ENCODE data around the gene PDP2. TPM values are rescaled to one million over a fixed set of nuclear protein-coding genes. Genes with fewer than 3 reads are reported as not detected.

Gene PDP2
- total RNA-seq, 1 donor from 2014 or later = 16.9 TPM

GRCh38 chr16:66898207-66898606 lies 17.9 kb downstream of the PDP2 start:
- peak overlapping the region; percentile 74 for H3K27ac ChIP-seq
- TF ChIP-seq, protein P1, sequence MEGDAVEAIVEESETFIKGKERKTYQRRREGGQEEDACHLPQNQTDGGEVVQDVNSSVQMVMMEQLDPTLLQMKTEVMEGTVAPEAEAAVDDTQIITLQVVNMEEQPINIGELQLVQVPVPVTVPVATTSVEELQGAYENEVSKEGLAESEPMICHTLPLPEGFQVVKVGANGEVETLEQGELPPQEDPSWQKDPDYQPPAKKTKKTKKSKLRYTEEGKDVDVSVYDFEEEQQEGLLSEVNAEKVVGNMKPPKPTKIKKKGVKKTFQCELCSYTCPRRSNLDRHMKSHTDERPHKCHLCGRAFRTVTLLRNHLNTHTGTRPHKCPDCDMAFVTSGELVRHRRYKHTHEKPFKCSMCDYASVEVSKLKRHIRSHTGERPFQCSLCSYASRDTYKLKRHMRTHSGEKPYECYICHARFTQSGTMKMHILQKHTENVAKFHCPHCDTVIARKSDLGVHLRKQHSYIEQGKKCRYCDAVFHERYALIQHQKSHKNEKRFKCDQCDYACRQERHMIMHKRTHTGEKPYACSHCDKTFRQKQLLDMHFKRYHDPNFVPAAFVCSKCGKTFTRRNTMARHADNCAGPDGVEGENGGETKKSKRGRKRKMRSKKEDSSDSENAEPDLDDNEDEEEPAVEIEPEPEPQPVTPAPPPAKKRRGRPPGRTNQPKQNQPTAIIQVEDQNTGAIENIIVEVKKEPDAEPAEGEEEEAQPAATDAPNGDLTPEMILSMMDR (IDR thresholded peaks at IDR 0.05) = no peak
- no peak overlapping the region for H3K4me3 ChIP-seq
- no peaks in the 10 kb centered on the region for H3K27me3 ChIP-seq (ENCODE audit: low read depth)
- peaks cover 40% of the 10 kb centered on the region for H3K4me1 ChIP-seq
- DNase-seq (no peak), ATAC-seq (no peak)
- H3K36me3 ChIP-seq = no peaks in the 10 kb centered on the region
- intact Hi-C loops (cut with DNase I) = no loop called here
- H3K9me3 ChIP-seq = no peaks in the 10 kb centered on the region

DNA sequence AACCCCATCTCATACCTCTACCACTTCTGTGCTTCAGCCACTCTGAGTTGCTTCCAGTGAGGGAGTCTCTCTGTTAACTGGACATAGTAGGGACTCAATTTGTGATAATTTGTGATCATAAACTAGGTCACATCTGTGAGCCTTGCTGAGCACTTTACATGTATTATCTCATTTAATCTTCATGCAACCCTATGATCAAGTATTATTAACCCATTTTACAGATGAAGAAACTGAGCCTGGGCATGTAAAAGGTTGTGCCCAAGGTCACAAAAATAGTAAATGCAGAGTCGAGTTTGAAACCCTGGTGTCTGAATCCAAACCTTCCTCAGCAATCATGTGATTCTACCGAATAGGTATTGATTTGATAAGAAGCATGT lies 18.6 kb downstream of the PDP2 start:
- intact Hi-C loops (cut with DNase I) = no loop called here
- H3K27me3 ChIP-seq (ENCODE audit: low read depth) = no peaks in the 10 kb centered on the region
- ATAC-seq (no peak), DNase-seq (no peak)
- H3K9me3 ChIP-seq = no peaks in the 10 kb centered on the region
- TF ChIP-seq, protein P1 (IDR thresholded peaks at IDR 0.05) = no peak
- no peaks in the 10 kb centered on the region for H3K36me3 ChIP-seq
- no peak overlapping the region for H3K4me3 ChIP-seq
- H3K27ac ChIP-seq = peak overlapping the region; percentile 74
- H3K4me1 ChIP-seq = peaks cover 40% of the 10 kb centered on the region

- peak in 1 of 2 donors; percentile 13 for ATAC-seq
- TF ChIP-seq, protein P1 (IDR thresholded peaks at IDR 0.05) = no peak
- Histone ChIP-seq H3K4me1 (peaks cover 44% of the 10 kb centered on the region), H3K9me3 (no peaks in the 10 kb centered on the region), H3K36me3 (no peaks in the 10 kb centered on the region), H3K4me3 (no peak overlapping the region), H3K27ac (peak overlapping the region; percentile 74), H3K27me3 (ENCODE audit: low read depth) (no peaks in the 10 kb centered on the region)
- DNase-seq = peak; percentile 34
- intact Hi-C loops (cut with DNase I) = no loop called here
Observed at GRCh38 chr16:66899310-66899944, 19.1 kb downstream of the PDP2 start.

- no peaks in the 10 kb centered on the region for H3K9me3 ChIP-seq
Observed at GRCh38 chr16:66899945-66900710, 19.8 kb downstream of the PDP2 start.

GRCh38 chr16:66900721-66901441 lies 20.6 kb downstream of the PDP2 start:
- intact Hi-C loops (cut with DNase I) = no loop called here
- ATAC-seq = peak; percentile 32 to 35

More at GRCh38 chr16:66899945-66900710, 19.8 kb downstream of the PDP2 start:
- intact Hi-C loops (cut with DNase I) = no loop called here
- peak; percentile 59 to 66 for ATAC-seq
- H3K36me3 ChIP-seq = no peaks in the 10 kb centered on the region
- peak; percentile 76 for DNase-seq
- TF ChIP-seq, protein P1 (IDR thresholded peaks at IDR 0.05) = no peak
- no peak overlapping the region for H3K4me3 ChIP-seq
- no peaks in the 10 kb centered on the region for H3K27me3 ChIP-seq (ENCODE audit: low read depth)
- H3K4me1 ChIP-seq = peaks cover 51% of the 10 kb centered on the region
- peak overlapping the region; percentile 74 for H3K27ac ChIP-seq

More at GRCh38 chr16:66900721-66901441, 20.6 kb downstream of the PDP2 start:
- no peak for DNase-seq
- Histone ChIP-seq H3K36me3 (no peaks in the 10 kb centered on the region), H3K27ac (peak overlapping the region; percentile 74), H3K4me1 (peaks cover 58% of the 10 kb centered on the region), H3K27me3 (ENCODE audit: low read depth) (no peaks in the 10 kb centered on the region), H3K4me3 (no peak overlapping the region), H3K9me3 (no peaks in the 10 kb centered on the region)
- TF ChIP-seq, protein P1 (IDR thresholded peaks at IDR 0.05) = no peak

All from lower lobe of right lung (tissue), 2 donors.